SK-N-SH (cell line): ENCODE measurements around the gene SYNPR. TPM values are rescaled to one million over a fixed set of nuclear protein-coding genes. Genes with fewer than 3 reads are reported as not detected.

Experiments
- CTCF ChIA-PET: fragments of 300-600, 350-600 bp; formaldehyde crosslinking; extraction: SDS; loops from one replicate; lab custom pipeline; 2021; lab: Yijun Ruan, JAX
- POLR2A ChIA-PET: fragments of 350-600 bp; sonication (Branson Sonifier 250); formaldehyde crosslinking; extraction: SDS; loops from one replicate; lab custom pipeline; 2020; ENCODE audit warnings: antibody characterized with exemption, inconsistent platforms; lab: Yijun Ruan, JAX
- DNase-seq: peaks from one replicate; pipeline ENCODE4 v3.0.0; 2012
- H2AFZ ChIP-seq: fragments of 200-600 bp; sonication (generic); 2 replicates; pipeline ENCODE4 v1.8.1; 2016; ENCODE audit warnings: antibody characterized with exemption, mild to moderate bottlenecking, low read depth
- H3F3A ChIP-seq: fragments of 200-600 bp; sonication (generic); replicated peaks from 2 replicates; pipeline ENCODE3; 2016; ENCODE audit warnings: antibody characterized with exemption, mild to moderate bottlenecking; ENCODE audit not compliant: insufficient read depth
- H3K27ac ChIP-seq, 2 experiments: fragments of 200-500 bp in 1 of 2; fragments of 200-600 bp in 1 of 2; sonication (Bioruptor generic) in 1 of 2; sonication (generic), shearing (Covaris generic) in 1 of 2; 2 replicates each; pipeline versions ENCODE4 v1.5.1 to v1.6.1; 2014 to 2016; ENCODE audit warnings: low read depth in 2 of 2, inconsistent platforms in 1 of 2, low read length in 1 of 2, mild to moderate bottlenecking in 1 of 2, mixed read lengths in 1 of 2
- H3K27me3 ChIP-seq: fragments of 200-600 bp; sonication (generic), shearing (Covaris generic); 2 replicates; pipeline ENCODE4 v1.6.1; 2016; ENCODE audit warnings: mixed run types; ENCODE audit not compliant: insufficient read depth
- H3K36me3 ChIP-seq, 2 experiments: fragments of 200-500 bp in 1 of 2; fragments of 200-600 bp in 1 of 2; sonication (Bioruptor generic) in 1 of 2; sonication (generic) in 1 of 2; replicated peaks in 1 of 2; 2 replicates each; pipeline versions ENCODE3 to v1.5.1; 2014 to 2016; ENCODE audit warnings: low read length in 1 of 2, mild to moderate bottlenecking in 1 of 2; ENCODE audit not compliant: insufficient read depth in 2 of 2, control insufficient read depth in 1 of 2
- H3K4me1 ChIP-seq, 2 experiments: fragments of 200-500 bp in 1 of 2; fragments of 200-600 bp in 1 of 2; sonication (Bioruptor generic) in 1 of 2; sonication (generic), shearing (Covaris generic) in 1 of 2; 2 replicates each; pipeline versions ENCODE4 v1.5.1 to v1.6.1; 2014 to 2016; ENCODE audit warnings: low read depth in 1 of 2, low read length in 1 of 2, mixed run types in 1 of 2; ENCODE audit not compliant: insufficient read depth in 2 of 2, control insufficient read depth in 1 of 2
- H3K4me2 ChIP-seq: fragments of 200-600 bp; sonication (generic), shearing (Covaris generic); 2 replicates; pipeline ENCODE4 v1.6.1; 2017; ENCODE audit warnings: mixed run types
- H3K4me3 ChIP-seq, 2 experiments: fragments of 200-500 bp in 1 of 2; fragments of 200-600 bp in 1 of 2; sonication (Bioruptor generic) in 1 of 2; sonication (generic), shearing (Covaris generic) in 1 of 2; 2 replicates each; pipeline versions ENCODE4 v1.5.1 to v1.8.1; 2014 to 2016; ENCODE audit warnings: low read depth in 2 of 2, inconsistent platforms in 1 of 2, low read length in 1 of 2, mild to moderate bottlenecking in 1 of 2, mixed read lengths in 1 of 2, moderate library complexity in 1 of 2
- H3K79me2 ChIP-seq: fragments of 200-600 bp; sonication (generic); 2 replicates; pipeline ENCODE4 v1.8.1; 2017; ENCODE audit warnings: mild to moderate bottlenecking; ENCODE audit not compliant: insufficient read depth
- H3K9ac ChIP-seq: fragments of 200-600 bp; sonication (generic); 2 replicates; pipeline ENCODE4 v1.6.1; 2017; ENCODE audit warnings: mixed run types
- H3K9me2 ChIP-seq: fragments of 200-600 bp; sonication (generic); 2 replicates; pipeline ENCODE4 v1.6.1; 2017; ENCODE audit warnings: mixed run types
- H3K9me3 ChIP-seq: fragments of 200-600 bp; sonication (generic); 2 replicates; pipeline ENCODE4 v1.6.1; 2017; ENCODE audit warnings: mixed run types, mild to moderate bottlenecking, moderate library complexity
- H4K20me1 ChIP-seq: fragments of 200-600 bp; sonication (generic); 2 replicates; pipeline ENCODE4 v1.6.1; 2017; ENCODE audit warnings: mild to moderate bottlenecking, mixed run types; ENCODE audit not compliant: insufficient read depth
- EP300 ChIP-seq, 2 experiments: IDR thresholded peaks; 2 replicates each; pipeline versions ENCODE4 v1.4.0 to v1.6.1; 2012; ENCODE audit warnings: borderline replicate concordance in 1 of 2, low read depth in 1 of 2, low read length in 1 of 2
- EZH2phosphoT487 ChIP-seq: fragments of 200-600 bp; sonication (generic); IDR thresholded peaks from 2 replicates; pipeline ENCODE4 v1.6.1; 2017; ENCODE audit warnings: low read depth, mixed run types, mild to moderate bottlenecking, antibody characterized with exemption, moderate library complexity, borderline replicate concordance
- FOSL2 ChIP-seq: IDR thresholded peaks from 2 replicates; pipeline ENCODE4 v1.4.0; 2012; ENCODE audit warnings: low read depth, mild to moderate bottlenecking, moderate library complexity, borderline replicate concordance
- GABPA ChIP-seq: IDR thresholded peaks from 2 replicates; pipeline ENCODE4 v1.4.0; 2012; ENCODE audit warnings: low read depth, mild to moderate bottlenecking
- JUND ChIP-seq: IDR thresholded peaks from 2 replicates; pipeline ENCODE4 v1.4.0; 2012
- MAX ChIP-seq: IDR thresholded peaks from 2 replicates; pipeline ENCODE4 v1.4.0; 2012; ENCODE audit warnings: low read depth
- MEF2A ChIP-seq: IDR thresholded peaks from 2 replicates; pipeline ENCODE4 v1.4.0; 2012; ENCODE audit warnings: low read depth, borderline replicate concordance
- MXI1 ChIP-seq: IDR thresholded peaks from 2 replicates; pipeline ENCODE4 v1.6.1; 2012; ENCODE audit warnings: mild to moderate bottlenecking, low read depth, low read length, improper control_type of control experiment
- NFIC ChIP-seq: IDR thresholded peaks from 2 replicates; pipeline ENCODE4 v1.4.0; 2012; ENCODE audit warnings: borderline replicate concordance
- PBX3 ChIP-seq: IDR thresholded peaks from 2 replicates; pipeline ENCODE4; 2012
- POLR2AphosphoS5 ChIP-seq: IDR thresholded peaks from 2 replicates; pipeline ENCODE4 v1.6.1; 2012; ENCODE audit warnings: low read depth, low read length
- RFX5 ChIP-seq: IDR thresholded peaks from 2 replicates; pipeline ENCODE4 v1.6.1; 2012; ENCODE audit warnings: mild to moderate bottlenecking, improper control_type of control experiment, low read length
- RXRA ChIP-seq: IDR thresholded peaks from 2 replicates; pipeline ENCODE4 v1.4.0; 2012; ENCODE audit warnings: low read depth, mild to moderate bottlenecking, borderline replicate concordance
- SIN3A ChIP-seq: IDR thresholded peaks from 2 replicates; pipeline ENCODE4 v1.6.1; 2012; ENCODE audit warnings: low read depth, mild to moderate bottlenecking, low read length, moderate library complexity, borderline replicate concordance
- YY1 ChIP-seq: IDR thresholded peaks from 2 replicates; pipeline ENCODE4 v1.4.0; 2012; ENCODE audit warnings: low read depth, mild to moderate bottlenecking
- WGBS: methylation state at CpG from one replicate; pipeline ENCODE4 v1.1.6; 2017; ENCODE audit warnings: low lambda C conversion rate; 5-methylcytosine and 5-hydroxymethylcytosine counted together
- polyA plus RNA-seq, 3 experiments: library from polyadenylated mRNA; depleted of rRNA; stranded (reverse); fragments of >200 nt; gene quantifications; 2 replicates each; pipeline ENCODE4 v1.2.3, GENCODE V29; 2012
- TF ChIP-seq, protein P1 (sequence below): fragments of 150-350 bp; IDR thresholded peaks from 2 replicates; pipeline ENCODE4 v1.6.1; 2017; ENCODE audit warnings: antibody characterized with exemption, low read length, low read depth, borderline replicate concordance
- TF ChIP-seq, protein P2 (sequence below): IDR thresholded peaks from 2 replicates; pipeline ENCODE4 v1.6.1; 2012; ENCODE audit warnings: mild to moderate bottlenecking, low read depth, low read length, moderate library complexity

SYNPR gene
- polyA plus RNA-seq, 1 of the 3 experiments (the other 2 are of a cell fraction), result not detected

DNA sequence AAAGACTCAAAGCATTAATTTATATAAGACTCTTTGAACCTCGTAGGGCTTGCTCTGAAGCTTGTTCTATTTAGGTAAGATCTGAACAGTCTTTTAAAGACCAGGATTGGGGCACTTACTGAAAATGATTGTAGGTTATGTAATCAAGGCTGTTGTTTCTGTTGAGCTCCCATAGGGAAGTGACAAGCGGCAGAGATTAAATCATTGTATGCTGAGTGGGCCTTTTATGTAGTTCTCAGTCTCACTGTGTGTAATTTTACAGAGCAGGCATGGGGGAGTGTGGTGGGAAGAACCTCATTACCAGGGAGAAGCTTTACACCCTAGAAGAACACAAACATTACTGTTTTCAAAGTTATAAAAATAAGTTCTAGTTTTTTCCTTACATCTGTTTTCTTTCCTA, 214.4 kb downstream of the SYNPR start:
- no peak overlapping the region for H3K4me2 ChIP-seq
- ChIA-PET POLR2A (no interaction called here), CTCF (no interaction called here)
- no peak overlapping the region for H3K4me3 ChIP-seq
- H3F3A ChIP-seq, result no peaks in the 10 kb centered on the region
- no peaks in the 10 kb centered on the region for H3K9me2 ChIP-seq
- no peaks in the 10 kb centered on the region for H3K36me3 ChIP-seq
- WGBS, result 57% methylated on average over 2 of the region's 2 CpGs
- no peak for DNase-seq
- no peaks in the 10 kb centered on the region for H3K9me3 ChIP-seq
- no peak overlapping the region for H2AFZ ChIP-seq
- no peaks in the 10 kb centered on the region for H3K79me2 ChIP-seq
- no peaks in the 10 kb centered on the region for H3K4me1 ChIP-seq
- no peak overlapping the region for H3K27ac ChIP-seq
- no peaks in the 10 kb centered on the region for H4K20me1 ChIP-seq
- no peak overlapping the region for H3K9ac ChIP-seq
- no peak for TF ChIP-seq MAX
- TF ChIP-seq MEF2A, result no peak
- TF ChIP-seq, protein P1, sequence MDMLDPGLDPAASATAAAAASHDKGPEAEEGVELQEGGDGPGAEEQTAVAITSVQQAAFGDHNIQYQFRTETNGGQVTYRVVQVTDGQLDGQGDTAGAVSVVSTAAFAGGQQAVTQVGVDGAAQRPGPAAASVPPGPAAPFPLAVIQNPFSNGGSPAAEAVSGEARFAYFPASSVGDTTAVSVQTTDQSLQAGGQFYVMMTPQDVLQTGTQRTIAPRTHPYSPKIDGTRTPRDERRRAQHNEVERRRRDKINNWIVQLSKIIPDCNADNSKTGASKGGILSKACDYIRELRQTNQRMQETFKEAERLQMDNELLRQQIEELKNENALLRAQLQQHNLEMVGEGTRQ, result no peak
- TF ChIP-seq SIN3A, result no peak
- TF ChIP-seq, all 33 proteins: peak for 0
- no peaks in the 10 kb centered on the region for H3K27me3 ChIP-seq

- Histone ChIP-seq H3K9me2 (no peaks in the 10 kb centered on the region), H3K9me3 (no peaks in the 10 kb centered on the region), H4K20me1 (no peaks in the 10 kb centered on the region), H3K4me2 (no peak overlapping the region), H3K79me2 (no peaks in the 10 kb centered on the region), H3K9ac (no peak overlapping the region), H3K36me3 (no peaks in the 10 kb centered on the region), H3K4me1 (no peaks in the 10 kb centered on the region), H3K27ac (no peak overlapping the region), H3K4me3 (no peak overlapping the region), H2AFZ (no peak overlapping the region), H3K27me3 (no peaks in the 10 kb centered on the region), H3F3A (no peaks in the 10 kb centered on the region)
- no peak for TF ChIP-seq POLR2AphosphoS5
- no peak for TF ChIP-seq RFX5
- no peak for TF ChIP-seq MAX
- TF ChIP-seq YY1, result no peak
- no peak for TF ChIP-seq EZH2phosphoT487
- no peak for DNase-seq
- CTCF ChIA-PET, result no interaction called here
- WGBS, result 16% methylated on average over 3 of the region's 3 CpGs
- POLR2A ChIA-PET, result no interaction called here
Measured at GRCh38 chr3:63493101-63493500, 215.0 kb downstream of the SYNPR start.

DNA sequence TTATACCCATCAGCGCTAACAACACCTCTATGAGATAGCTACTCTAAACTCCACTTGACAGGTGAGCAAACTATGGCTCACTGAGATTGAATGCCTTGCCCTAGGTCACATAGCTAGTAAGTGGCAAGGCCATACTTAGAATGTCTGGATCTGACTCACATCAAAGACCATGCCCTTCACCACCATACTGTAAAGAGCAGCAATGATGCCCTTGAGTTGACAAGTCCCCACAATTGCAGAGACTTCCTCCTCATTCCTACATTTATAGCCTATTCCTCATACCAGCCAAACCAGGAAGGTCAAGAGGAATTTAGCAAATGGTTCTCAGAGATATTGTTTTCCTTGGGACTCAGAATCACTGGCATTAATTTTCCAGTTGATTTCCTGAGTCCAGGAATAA, 216.5 kb downstream of the SYNPR start:
- Histone ChIP-seq H3K9me3 (no peaks in the 10 kb centered on the region), H3K27me3 (no peaks in the 10 kb centered on the region), H3K9me2 (no peaks in the 10 kb centered on the region), H4K20me1 (no peaks in the 10 kb centered on the region), H3K36me3 (no peaks in the 10 kb centered on the region), H3K9ac (no peak overlapping the region), H3K4me3 (no peak overlapping the region), H3K4me1 (no peaks in the 10 kb centered on the region), H3K79me2 (no peaks in the 10 kb centered on the region), H3F3A (no peaks in the 10 kb centered on the region), H2AFZ (no peak overlapping the region), H3K4me2 (no peak overlapping the region), H3K27ac (no peak overlapping the region)
- CTCF ChIA-PET, result no interaction called here
- no peak for DNase-seq
- POLR2A ChIA-PET, result no interaction called here
- 96% methylated on average over 1 of the region's 1 CpG for WGBS
- TF ChIP-seq RFX5 (no peak), JUND (no peak), FOSL2 (no peak), NFIC (no peak), SIN3A (no peak), GABPA (no peak), PBX3 (no peak), MEF2A (no peak), RXRA (no peak), EP300 (IDR thresholded peaks at IDR 0.05; ENCODE audit: borderline replicate concordance in 1 of 2, low read depth in 1 of 2, low read length in 1 of 2) (no peak), MXI1 (no peak), EZH2phosphoT487 (no peak)
- TF ChIP-seq, protein P2, sequence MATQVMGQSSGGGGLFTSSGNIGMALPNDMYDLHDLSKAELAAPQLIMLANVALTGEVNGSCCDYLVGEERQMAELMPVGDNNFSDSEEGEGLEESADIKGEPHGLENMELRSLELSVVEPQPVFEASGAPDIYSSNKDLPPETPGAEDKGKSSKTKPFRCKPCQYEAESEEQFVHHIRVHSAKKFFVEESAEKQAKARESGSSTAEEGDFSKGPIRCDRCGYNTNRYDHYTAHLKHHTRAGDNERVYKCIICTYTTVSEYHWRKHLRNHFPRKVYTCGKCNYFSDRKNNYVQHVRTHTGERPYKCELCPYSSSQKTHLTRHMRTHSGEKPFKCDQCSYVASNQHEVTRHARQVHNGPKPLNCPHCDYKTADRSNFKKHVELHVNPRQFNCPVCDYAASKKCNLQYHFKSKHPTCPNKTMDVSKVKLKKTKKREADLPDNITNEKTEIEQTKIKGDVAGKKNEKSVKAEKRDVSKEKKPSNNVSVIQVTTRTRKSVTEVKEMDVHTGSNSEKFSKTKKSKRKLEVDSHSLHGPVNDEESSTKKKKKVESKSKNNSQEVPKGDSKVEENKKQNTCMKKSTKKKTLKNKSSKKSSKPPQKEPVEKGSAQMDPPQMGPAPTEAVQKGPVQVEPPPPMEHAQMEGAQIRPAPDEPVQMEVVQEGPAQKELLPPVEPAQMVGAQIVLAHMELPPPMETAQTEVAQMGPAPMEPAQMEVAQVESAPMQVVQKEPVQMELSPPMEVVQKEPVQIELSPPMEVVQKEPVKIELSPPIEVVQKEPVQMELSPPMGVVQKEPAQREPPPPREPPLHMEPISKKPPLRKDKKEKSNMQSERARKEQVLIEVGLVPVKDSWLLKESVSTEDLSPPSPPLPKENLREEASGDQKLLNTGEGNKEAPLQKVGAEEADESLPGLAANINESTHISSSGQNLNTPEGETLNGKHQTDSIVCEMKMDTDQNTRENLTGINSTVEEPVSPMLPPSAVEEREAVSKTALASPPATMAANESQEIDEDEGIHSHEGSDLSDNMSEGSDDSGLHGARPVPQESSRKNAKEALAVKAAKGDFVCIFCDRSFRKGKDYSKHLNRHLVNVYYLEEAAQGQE, result no peak
